IMR-90 (cell line): ENCODE results near the gene STK33.

Experiments
- BHLHE40 ChIP-seq: fragments of 150-350 bp; IDR thresholded peaks from 2 replicates; pipeline ENCODE4 v1.6.1; 2016; ENCODE audit warnings: mild to moderate bottlenecking, low read depth, low read length
- CEBPB ChIP-seq: IDR thresholded peaks from 2 replicates; pipeline ENCODE4 v1.6.1; 2012; ENCODE audit warnings: low read depth, low read length, improper control_type of control experiment
- ELK1 ChIP-seq: fragments of 150-350 bp; IDR thresholded peaks from 2 replicates; pipeline ENCODE4 v1.6.1; 2016; ENCODE audit warnings: low read depth, mild to moderate bottlenecking, low read length, moderate library complexity, borderline replicate concordance
- FOS ChIP-seq: fragments of 150-350 bp; IDR thresholded peaks from 2 replicates; pipeline ENCODE4 v1.6.1; 2016; ENCODE audit warnings: low read depth, low read length
- MAFK ChIP-seq: IDR thresholded peaks from 2 replicates; pipeline ENCODE4 v1.6.1; 2012; ENCODE audit warnings: low read depth, low read length, improper control_type of control experiment
- MXI1 ChIP-seq: IDR thresholded peaks from 2 replicates; pipeline ENCODE4 v1.6.1; 2012; ENCODE audit warnings: low read depth, mild to moderate bottlenecking, low read length, moderate library complexity, borderline replicate concordance
- NFE2L2 ChIP-seq: fragments of 150-350 bp; IDR thresholded peaks from 2 replicates; pipeline ENCODE4 v1.6.1; 2016; ENCODE audit warnings: low read depth, mild to moderate bottlenecking, low read length
- POLR2A ChIP-seq: IDR thresholded peaks from 2 replicates; pipeline ENCODE4 v1.6.1; 2012; ENCODE audit warnings: mild to moderate bottlenecking, low read depth, low read length
- RCOR1 ChIP-seq: IDR thresholded peaks from 2 replicates; pipeline ENCODE4 v1.6.1; 2012; ENCODE audit warnings: mild to moderate bottlenecking, low read length, improper control_type of control experiment; ENCODE audit not compliant: insufficient replicate concordance
- SMC3 ChIP-seq: fragments of 150-350 bp; IDR thresholded peaks from 2 replicates; pipeline ENCODE4 v1.6.1; 2016; ENCODE audit warnings: low read depth, mild to moderate bottlenecking, antibody characterized with exemption, low read length, moderate library complexity
- USF2 ChIP-seq: fragments of 150-350 bp; IDR thresholded peaks from 2 replicates; pipeline ENCODE4 v1.6.1; 2017; ENCODE audit warnings: mild to moderate bottlenecking, antibody characterized with exemption, low read length, low read depth
- TF ChIP-seq, protein P1 (sequence below): conservative IDR thresholded peaks from 2 replicates; pipeline ENCODE4 v1.5.1; 2012; ENCODE audit warnings: mild to moderate bottlenecking, low read depth, low read length, improper control_type of control experiment

DNA sequence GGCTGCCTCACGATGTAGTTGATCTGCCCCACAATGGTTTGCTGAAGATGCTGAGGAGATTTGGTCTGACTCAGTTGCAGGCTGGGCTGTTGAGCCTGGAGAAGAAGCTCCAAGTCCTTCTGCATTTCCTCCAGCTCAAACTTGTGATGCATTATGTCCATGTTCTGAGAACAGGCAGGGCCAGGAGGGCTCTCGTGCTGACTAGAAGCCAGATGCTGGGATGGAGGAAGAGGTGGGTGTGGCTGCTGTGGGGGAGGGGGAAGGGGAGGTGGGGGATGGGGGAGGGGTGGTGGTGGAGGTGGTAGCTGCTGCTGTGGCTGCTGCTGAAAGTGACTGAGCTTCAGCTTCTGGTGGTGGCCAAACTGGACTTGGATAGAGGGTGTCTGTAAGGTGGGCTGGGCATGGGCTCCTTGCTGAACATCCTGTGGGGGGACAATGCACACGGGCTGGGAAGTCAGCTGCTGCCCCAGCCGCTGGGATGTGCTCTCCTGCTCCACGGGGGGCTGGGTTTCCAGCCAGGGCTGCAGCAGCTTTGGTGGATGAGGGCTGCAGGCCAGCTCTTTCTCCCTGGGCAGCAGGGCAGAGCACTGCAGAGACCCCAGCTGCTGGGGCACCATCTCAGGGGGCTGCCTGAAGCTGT lies 46.4 kb upstream of the STK33 start:
- TF ChIP-seq, protein P1, sequence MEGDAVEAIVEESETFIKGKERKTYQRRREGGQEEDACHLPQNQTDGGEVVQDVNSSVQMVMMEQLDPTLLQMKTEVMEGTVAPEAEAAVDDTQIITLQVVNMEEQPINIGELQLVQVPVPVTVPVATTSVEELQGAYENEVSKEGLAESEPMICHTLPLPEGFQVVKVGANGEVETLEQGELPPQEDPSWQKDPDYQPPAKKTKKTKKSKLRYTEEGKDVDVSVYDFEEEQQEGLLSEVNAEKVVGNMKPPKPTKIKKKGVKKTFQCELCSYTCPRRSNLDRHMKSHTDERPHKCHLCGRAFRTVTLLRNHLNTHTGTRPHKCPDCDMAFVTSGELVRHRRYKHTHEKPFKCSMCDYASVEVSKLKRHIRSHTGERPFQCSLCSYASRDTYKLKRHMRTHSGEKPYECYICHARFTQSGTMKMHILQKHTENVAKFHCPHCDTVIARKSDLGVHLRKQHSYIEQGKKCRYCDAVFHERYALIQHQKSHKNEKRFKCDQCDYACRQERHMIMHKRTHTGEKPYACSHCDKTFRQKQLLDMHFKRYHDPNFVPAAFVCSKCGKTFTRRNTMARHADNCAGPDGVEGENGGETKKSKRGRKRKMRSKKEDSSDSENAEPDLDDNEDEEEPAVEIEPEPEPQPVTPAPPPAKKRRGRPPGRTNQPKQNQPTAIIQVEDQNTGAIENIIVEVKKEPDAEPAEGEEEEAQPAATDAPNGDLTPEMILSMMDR: no peak
- TF ChIP-seq SMC3 (no peak), MAFK (no peak), POLR2A (no peak), ELK1 (no peak), MXI1 (no peak), RCOR1 (no peak), BHLHE40 (no peak), USF2 (no peak), FOS (no peak), NFE2L2 (no peak), CEBPB (no peak)
